ENCODE results near the gene SYF2.

GRCh38 chr1:25186161-25187007, 45.9 kb downstream of the SYF2 start:
- TF ChIP-seq EP300 (IDR thresholded peaks at IDR 0.05; ENCODE audit: low read depth) = no peak
- TF ChIP-seq, protein P1, sequence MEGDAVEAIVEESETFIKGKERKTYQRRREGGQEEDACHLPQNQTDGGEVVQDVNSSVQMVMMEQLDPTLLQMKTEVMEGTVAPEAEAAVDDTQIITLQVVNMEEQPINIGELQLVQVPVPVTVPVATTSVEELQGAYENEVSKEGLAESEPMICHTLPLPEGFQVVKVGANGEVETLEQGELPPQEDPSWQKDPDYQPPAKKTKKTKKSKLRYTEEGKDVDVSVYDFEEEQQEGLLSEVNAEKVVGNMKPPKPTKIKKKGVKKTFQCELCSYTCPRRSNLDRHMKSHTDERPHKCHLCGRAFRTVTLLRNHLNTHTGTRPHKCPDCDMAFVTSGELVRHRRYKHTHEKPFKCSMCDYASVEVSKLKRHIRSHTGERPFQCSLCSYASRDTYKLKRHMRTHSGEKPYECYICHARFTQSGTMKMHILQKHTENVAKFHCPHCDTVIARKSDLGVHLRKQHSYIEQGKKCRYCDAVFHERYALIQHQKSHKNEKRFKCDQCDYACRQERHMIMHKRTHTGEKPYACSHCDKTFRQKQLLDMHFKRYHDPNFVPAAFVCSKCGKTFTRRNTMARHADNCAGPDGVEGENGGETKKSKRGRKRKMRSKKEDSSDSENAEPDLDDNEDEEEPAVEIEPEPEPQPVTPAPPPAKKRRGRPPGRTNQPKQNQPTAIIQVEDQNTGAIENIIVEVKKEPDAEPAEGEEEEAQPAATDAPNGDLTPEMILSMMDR (IDR thresholded peaks at IDR 0.05) = no peak

Data from transverse colon (tissue), 3 donors.